GM12864 (cell line): ENCODE data around the gene PACS1.
"Not testable (repeated sequence)": the region's sequence is repeated elsewhere in the genome, so short reads cannot be mapped to it uniquely, and the experiment has no call there.

ENCODE experiments used
- DNase-seq: peaks from one replicate; pipeline ENCODE4 v3.0.0-alpha.2; 2011; ENCODE audit warnings: low read depth
- H3K4me3 ChIP-seq: 2 replicates; pipeline ENCODE4 v1.5.1; 2011; ENCODE audit warnings: mild to moderate bottlenecking, low read depth, low read length, control low read depth
- TF ChIP-seq, protein P1 (sequence below): IDR thresholded peaks from 2 replicates; pipeline ENCODE4 v1.5.1; 2011; ENCODE audit warnings: low read depth, mild to moderate bottlenecking, moderate library complexity, low read length, control low read depth, inconsistent platforms; ENCODE audit errors: missing control alignments

Gene PACS1

DNA sequence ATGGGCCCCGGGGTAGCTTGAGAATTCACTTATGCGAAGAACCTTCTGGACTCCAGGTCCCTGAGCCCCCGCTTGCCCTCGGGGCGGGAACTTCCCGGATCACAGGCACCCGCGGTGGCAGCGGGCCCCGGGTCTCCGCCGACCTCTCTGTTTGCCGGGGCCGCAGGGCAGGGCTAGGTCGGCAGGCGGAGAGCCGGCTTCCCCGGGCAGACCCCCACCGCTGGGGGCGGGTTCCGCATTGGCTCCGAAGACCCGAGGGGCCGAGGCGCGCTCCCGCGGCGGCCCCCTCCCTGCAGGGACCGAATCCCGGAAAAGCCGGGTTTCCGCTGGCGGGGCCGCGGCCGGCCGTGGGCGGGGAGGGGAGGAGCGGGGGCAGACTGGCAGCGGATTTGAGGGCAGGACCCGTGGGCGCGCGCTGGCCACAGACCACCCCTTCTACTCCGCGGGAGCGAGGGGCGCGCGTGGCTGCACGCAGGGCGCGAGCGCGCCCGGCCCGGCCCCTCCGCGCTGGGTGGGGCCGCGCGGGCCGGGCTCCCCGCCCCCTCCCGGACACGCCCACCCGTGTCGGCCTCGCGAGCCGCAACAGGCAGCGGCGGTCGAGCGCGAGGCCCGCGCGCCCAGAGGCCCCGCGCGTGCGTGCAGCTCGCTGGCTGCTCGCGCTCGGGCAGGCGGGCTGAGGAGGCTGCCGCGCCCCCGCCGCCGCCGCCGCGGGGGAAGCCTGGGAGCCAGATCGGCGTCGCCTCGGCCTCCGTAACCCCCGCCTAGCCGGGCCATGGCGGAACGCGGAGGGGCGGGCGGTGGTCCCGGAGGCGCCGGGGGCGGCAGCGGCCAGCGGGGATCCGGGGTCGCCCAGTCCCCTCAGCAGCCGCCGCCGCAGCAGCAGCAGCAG lies at the start of gene PACS1:
Gene PACS1 (plus strand): TSS at position 558 of the 889 bp plus-strand sequence. CDS start 215 bp downstream, at position 773.
- DNase-seq, result no peak
- TF ChIP-seq, protein P1, sequence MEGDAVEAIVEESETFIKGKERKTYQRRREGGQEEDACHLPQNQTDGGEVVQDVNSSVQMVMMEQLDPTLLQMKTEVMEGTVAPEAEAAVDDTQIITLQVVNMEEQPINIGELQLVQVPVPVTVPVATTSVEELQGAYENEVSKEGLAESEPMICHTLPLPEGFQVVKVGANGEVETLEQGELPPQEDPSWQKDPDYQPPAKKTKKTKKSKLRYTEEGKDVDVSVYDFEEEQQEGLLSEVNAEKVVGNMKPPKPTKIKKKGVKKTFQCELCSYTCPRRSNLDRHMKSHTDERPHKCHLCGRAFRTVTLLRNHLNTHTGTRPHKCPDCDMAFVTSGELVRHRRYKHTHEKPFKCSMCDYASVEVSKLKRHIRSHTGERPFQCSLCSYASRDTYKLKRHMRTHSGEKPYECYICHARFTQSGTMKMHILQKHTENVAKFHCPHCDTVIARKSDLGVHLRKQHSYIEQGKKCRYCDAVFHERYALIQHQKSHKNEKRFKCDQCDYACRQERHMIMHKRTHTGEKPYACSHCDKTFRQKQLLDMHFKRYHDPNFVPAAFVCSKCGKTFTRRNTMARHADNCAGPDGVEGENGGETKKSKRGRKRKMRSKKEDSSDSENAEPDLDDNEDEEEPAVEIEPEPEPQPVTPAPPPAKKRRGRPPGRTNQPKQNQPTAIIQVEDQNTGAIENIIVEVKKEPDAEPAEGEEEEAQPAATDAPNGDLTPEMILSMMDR, result no peak

DNA sequence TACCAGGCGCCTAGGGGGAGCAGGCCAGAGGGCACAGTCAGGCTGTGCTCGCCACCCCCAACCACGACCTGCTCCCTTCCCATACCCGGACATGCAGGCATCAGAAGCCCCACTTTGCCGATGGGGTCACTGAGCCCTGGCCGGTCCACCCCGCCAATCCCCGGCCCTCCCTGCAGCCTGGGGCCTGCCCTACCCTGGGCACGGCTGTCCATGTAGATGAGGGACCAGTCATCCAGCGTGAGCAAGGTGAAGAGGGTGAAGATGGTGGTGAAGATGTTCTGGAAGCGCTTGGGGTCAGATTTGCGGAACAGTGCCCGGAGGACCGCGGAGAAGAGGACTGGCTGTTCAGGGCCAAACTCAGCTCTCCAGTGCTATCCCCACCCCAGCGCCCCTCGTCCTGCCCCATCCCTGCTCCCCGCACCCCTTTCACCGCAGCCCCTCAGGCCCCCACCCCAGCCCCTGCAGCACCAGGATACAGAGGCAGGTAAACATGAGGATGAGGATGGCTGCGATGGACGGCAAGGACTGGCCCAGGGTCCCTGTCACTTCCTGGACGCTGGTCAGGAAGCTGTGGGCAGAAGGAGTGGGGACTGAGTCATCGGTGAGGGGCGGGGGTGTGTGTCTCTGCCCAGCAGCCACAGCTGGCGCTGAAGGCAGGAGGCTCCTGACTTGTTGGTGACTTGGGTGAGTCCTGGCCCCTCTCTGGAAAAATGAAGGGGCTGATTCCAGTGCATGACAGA lies 49.3 kb upstream of the PACS1 start:
- no peak overlapping the region for H3K4me3 ChIP-seq
- no peak for DNase-seq
- TF ChIP-seq, protein P1, result no peak

More for the DNA sequence above, at the start of gene PACS1:
- peak within 1 kb of the TSS; percentile 56 for H3K4me3 ChIP-seq

DNA sequence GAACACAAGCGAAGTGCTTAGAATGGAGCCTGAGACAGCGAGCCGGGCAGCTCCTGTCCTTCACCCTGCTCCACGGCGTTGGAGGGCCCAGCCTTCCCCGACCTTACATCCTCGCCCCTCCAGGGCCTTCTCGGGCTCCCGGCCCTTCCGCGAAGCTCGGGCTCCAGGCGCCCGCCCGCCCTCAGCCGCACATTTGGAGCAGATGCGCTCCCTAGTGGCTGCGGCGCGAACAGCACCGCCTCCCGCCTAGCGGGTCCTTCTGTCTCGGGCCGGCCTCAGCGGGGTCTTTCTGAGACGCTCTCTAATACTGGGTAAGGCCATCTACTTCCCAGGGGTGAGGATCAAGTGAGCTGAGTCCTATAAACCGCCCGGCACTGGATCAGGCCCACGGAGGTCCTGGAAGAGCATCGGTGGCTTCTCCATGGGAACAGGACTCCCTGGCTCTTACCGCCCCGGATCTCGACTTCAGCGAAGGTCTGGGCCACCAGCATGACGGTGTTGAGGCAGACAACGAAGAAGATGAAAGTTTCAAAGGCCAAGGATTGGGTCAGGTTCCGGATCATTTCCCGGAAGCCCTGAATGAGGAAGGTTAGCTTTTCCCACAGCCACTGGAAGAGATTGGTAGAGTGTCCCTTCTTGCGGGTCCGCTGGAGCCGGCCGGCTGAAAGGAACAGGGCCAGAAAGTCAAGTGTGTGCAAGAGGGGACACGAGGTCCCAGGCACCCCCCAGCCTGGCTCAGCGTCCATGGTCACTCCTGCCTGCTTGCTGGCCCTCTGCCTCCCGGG lies 47.5 kb upstream of the PACS1 start:
- no peak overlapping the region for H3K4me3 ChIP-seq
- DNase-seq, result no peak
- TF ChIP-seq, protein P1, result peak; percentile 90

DNA sequence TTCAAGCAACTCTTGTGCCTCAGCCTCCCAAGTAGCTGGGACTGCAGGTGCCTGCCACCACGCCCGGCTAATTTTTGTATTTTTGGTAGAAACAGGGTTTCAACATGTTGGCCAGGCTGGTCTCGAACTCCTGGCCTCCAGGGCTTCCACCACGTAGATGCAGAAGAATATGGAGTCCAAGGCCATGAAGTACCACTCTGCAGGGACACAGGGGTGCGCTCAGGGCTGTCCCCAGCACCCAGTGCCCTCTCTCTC lies 47.0 kb upstream of the PACS1 start:
- not testable (repeated sequence) for DNase-seq

DNA sequence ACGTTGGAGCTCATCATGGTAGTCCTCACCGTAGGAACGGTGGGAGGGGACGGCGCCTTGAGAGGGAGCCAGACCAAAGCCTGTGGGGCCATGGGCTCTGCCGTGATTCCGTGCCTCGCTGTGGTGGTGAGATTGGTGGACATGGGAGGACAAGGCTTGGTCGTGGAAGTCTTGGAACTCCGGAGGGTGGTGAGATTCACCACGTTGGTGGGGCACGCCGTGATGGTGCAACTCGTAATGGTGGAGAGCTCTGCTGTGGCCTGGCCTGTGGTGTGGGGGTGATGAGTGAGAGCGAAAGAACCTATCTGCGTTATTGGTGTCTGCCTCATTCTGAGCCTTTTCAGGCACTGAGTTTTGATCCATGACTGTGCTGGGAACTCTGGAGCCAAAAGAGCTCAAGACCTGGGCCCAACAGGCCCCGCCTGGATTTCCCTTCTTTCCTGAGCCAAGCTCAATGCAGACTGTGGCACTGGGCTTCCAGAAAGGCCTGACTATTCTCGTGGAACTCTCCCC lies 44.0 kb upstream of the PACS1 start, which contains the start of gene CATSPER1:
Gene CATSPER1 (minus strand): TSS at position 463 of the 513 bp plus-strand sequence. CDS start 100 bp downstream, at position 363.
- DNase-seq, result no peak
- H3K4me3 ChIP-seq, result no peak within 1 kb of the TSS
- TF ChIP-seq, protein P1, result no peak

More for the DNA sequence above, 47.0 kb upstream of the PACS1 start:
- not testable (repeated sequence) for H3K4me3 ChIP-seq

DNA sequence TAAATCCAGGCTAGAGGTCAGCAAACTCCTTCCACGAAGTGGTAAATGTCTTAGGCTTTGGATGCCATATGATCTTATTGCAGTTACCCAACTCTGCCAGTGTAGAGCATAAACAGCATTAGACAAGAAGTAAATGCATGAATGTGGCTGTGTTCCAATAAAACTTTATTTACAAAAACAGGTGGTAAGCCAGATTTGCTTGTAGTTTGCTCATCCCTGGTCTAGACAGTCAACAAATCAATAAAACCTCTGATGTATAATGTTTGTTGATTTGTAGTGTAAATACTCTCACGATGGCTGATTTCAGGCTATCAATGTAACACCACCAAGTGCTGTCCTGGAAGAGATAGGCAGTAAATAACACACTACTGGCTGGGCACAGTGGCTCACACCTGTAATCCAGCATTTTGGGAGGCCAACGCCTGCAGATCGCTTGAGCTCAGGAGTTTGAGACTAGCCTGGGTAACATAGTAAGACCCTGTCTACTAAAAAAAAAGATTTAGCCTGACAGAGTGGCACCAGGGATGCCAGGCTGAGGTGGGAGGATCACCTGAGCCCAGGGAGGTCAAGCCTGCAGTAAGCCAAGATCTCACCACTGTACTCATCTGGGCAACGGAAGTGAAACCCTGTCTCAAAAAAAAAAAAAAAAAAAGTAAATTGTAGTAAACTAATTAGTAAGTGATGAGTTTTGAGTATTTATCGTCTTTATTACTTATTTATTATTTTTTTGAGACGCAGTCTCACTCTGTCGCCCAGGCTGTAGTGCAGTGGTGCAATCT lies 36.9 kb upstream of the PACS1 start:
- no peak for DNase-seq
- TF ChIP-seq, protein P1, result no peak
- H3K4me3 ChIP-seq, result no peak overlapping the region
